CD4-positive, alpha-beta T cell treated with Interferon gamma for 1 hour (primary cell): Measurements from ENCODE around the gene CAPN14.

ENCODE experiments used
- DNase-seq: peaks from one replicate; pipeline ENCODE4 v3.0.0-alpha.2; 2020

CAPN14 gene

DNA sequence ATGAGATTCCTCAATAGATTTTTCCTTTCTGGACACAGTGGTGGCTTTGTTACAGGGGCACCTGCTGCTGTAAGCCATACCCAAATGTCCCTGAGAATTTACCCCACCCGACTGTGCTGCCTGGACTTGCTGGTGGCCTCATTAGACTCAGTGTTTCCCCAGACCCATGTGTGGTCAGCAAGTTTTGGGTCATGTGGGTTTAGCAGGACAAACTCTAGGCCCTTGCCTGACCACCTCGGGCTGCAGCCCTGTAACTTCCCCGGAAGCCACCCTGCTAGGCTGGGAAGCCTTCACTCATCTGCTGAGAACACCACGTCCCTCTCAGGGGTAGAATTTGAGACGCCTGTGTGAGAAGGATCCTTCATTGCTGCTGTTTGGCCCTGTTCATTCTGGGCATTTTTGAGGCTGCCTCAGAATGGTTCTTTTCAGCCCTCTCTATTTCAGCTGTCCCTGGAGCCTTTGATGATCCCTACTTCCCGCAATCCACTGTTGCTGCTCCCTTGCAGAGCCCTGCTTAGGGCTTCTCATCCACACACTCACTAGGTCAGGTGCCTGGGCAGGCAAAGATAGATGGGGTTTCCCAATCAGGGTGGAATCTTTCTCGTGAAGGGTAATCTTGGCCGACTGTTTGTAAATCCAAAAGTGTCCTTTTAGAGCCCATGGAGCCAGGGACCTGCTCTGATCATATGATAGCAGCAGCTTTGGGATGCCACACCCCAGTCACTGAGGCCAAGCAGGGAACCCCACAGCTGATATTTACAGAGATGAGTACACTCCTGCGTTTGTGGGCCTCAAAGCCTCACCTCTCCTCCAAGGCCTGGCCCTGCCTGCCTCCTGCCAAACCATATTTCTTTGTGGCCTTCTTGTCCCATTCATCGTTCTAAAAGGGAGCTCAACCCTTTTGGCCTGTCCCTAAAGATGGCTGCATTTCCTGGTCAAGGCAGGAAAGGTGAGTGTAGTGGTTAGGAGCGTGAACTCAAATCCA is 23.4 kb upstream of the CAPN14 start:
- no peak for DNase-seq

DNA sequence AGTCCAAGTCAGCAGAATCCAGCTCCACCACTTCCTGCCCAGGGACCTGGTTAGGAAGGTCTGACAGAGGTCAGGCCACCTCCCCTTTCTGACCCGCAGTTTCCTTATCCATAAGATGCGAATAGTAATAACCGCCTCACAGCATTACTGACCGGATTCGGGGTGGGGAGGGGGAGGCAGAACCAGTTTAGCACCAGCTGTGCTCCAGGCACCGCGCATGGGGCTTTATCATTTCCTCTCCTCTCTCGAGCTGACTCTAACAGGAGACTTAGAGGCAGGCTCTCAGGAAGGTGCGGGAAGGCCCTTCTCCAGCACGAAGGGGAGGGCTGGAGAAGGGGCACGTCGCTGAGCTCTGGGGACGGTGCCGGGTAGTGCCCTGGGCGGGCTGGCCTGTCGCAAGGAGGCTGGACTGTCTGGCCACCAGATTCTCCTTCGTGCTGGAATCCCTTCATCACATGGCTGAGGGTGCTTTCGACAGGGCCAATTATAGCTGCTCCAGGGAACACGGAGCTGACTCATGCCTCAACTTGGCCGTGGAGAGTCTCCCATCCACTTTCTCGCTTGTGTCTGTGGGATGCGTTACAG is 22.4 kb upstream of the CAPN14 start:
- no peak for DNase-seq

DNA sequence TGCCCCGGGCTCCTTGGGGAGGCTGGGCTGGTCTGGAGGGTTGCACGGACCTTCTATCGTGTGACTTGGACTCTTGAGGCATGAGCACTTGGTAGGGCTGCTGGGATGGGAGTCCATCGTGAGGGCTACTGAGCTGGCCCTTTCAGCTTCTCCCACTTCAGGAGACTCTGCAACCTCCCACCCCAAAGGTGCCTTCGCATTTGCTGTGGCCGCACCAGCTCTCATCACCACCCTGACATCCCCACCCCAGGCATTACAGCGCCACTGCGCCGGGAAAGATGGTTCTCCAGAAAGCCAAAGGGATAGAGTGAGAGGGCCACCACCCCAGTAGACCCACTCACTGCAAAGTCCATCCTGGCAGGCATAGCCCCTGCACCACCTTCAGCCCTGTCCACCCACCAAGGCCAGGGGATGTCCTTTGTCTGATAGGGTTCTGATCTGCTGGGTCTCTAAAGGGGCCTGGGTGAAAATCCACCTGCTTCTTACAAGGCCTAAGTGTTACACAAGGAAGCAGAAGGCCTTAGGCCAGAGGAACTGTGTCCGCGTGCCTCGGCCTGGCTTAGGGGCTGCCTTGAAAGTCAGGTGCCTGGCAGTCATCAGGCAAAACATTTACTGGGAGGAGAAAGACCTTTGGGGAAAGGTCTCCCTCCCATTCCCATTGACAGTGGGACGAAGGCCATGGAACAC is 21.7 kb upstream of the CAPN14 start:
- no peak for DNase-seq

DNA sequence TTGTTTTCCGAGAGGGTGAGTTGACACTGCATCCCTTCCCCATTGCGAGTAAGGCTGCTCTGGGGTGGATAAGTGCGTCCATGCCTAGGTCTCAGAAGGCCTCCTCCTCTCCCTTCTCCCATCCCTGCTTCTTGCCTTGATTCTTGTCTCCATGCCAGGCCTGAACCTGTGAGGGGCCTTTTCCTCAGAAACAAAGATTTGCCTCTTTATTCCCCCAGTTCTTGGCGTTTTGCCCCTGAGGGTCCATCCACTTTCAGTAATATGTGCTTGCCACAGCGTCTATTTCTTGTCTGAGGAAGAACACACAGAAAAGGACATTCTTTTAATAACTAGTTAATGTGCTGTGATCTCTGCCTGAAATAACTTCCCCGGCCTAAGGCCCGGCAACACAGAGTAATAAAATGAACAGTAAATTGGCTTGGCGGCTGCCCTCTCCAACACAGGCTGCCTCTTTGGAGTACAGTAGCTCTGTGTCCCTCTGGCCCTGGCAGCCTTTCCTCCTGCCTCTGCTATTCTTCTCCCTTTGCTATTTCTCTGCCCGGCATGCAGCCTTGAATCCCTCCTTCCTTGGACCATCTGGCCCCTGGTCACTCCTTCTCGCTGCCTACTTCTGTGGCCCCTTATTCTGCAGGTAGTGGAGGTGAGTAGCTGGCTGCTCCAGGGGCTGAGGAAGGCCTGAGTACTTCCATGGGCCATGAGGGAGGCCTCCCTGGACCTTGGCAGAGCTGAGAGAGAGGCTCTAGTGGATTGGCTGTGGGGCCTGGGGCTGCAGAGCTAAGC is 21.0 kb upstream of the CAPN14 start:
- DNase-seq, result no peak

DNA sequence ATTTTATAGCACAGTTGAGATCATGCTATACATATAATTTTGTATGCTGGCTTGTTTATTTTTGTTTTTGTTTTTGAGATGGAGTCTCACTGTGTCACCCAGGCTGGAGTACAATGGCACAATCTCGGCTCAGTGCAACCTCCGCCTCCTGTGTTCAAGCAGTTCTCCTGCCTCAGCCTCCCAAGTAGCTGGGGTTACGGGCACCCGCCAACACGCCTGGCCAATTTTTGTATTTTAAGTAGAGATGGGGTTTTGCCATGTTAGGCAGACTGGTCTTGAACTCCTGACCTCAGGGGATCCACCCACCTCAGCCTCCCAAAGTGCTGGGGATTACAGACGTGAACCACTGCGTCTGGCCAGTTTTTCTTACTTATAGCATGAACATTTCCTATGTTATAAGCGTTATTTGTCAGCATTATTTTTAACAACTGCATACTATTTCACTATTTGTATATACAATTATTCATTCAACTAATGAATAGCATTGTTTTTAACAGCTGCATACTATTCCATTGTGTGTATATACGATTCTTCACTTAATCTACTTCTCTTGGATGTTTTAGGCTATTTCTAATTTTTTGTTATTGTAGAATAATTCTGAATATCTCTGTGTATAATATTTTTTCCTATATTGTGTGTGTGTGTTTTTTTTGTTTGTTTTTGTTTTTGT is 20.2 kb upstream of the CAPN14 start:
- DNase-seq, result no peak

DNA sequence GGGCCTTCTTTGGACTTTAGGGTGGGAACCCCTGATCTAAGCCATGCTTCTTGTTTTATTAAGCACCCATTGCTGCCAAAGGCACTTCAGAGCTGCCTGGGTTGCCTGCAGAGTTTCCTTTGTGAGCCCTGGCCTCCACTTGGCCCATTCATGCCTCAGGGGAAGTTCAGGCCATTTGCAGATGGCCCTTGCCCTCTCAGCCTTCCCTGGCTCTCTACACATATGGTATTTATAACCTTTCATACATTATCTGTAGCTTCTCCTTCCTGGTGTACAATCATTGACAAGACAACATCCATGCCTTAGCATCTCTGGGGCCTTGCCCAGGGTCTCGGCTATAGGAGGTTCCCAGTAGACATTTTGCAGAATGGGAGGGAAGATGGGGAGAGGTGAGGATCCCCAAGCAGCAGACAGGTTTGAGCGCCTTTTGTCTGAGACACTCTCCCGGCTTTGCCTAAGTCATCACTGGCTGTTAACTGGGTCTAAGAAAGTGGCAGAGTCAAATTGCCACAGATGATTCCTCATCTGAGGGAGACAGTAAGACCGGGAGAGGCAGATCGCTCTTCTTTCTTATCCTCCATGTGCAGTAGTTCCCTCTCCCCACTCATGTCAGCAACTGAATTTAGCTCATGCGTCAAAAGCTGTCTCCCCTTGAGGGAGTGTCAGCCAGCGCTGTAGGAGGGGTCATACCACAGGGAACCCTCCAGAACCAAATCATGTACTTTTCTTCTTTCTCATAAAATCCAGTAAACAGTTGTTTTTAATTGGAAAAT is 19.3 kb upstream of the CAPN14 start:
- DNase-seq, result no peak

DNA sequence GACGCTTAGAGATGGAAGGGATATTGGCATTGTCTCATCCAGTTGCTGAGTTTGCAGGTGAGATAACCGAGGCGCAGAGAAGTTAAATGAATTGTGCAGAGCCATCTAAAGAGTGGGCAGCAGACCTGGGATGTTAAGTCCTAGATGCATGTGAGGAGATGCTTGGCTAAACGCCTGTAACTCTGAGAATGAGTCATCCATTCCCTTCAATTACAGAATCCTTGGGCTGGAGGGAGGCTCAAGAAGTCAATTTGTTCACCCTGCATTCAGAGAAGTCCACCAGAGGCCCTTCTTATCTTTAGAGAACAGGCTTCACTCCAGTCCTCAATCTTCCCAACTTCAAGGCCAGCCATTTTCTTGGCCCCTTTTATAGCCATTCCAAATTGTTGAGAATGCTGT is 18.2 kb upstream of the CAPN14 start:
- no peak for DNase-seq

DNA sequence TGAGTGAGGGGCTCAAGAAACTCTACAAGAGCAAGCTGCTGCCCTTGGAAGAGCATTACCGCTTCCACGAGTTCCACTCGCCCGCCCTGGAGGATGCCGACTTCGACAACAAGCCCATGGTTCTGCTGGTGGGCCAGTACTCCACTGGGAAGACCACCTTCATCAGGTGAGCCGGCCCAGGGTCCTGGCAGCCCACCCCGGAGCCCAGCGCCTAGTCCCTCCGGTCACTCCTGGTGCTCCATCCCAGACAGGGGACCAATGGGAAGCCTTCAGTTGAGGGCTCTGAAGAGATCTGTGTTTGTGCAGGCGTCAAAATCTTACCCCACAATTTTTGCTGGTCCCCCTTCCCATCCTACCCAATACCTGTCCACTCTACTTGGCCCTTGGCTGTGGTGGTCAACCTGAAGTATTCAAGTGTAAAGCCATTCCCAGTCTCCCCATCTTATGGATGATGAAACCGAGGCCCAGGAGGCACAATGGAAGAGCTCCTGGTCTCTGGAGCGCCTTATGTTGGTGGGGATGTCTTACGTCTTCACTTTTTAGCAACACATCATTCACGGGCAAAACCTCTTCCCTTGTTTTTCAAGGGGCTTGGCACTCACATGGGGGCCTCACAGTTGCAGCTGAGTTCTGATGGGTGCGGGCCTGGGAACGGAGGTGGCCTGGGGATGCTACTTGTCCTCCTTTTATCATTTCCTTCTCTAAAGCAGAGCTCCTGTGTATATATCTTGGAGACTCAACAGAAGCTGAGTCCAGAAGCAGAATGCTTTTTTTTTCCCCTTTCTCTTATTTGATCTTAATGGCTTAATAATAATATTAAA is 17.6 kb upstream of the CAPN14 start:
- no peak for DNase-seq

DNA sequence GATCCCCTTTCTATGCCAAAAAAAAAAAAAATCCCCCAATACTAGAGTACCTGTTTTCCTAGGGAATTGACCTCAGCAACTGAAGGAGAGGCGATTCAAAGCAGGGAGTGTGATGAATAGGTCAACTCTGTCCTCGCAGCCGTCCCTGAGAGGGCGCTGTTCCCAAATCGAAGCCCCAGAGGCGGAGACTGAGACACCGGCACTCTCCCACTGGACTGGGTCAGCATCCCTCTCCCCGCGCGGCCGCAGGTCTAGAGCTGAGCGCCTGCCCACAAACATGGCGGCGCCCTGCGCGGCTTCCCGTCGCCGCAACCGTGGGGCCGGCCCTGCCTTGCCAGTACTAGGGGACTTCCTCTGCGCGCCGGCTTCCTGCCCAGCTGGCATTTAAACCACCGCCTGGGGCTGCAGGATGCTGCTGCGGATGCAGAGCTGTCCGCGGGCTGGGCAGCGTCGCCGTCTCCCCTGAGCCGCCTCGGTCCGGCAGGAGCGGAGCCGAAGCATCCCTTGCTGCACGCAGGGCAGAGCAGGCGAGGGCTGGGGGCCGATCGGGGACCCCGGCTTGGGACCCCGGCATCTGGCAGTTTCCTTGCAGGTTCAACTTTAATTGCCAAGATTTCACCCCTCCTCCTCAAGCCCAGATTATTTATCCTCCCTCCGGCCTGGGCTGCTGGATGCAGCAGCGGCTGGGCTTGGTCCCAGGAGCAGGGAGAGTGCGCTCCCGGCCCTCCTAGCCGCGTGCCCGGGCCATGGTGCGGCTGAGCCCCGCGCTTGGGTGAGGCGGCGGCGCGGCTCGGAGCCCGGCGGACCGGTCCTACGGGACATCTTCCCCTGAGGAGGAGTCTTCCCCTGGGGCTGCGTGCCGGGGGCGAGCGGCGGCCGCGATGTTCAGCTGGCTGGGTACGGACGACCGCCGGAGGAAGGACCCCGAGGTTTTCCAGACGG is 16.7 kb upstream of the CAPN14 start, which contains the start of gene EHD3:
EHD3 (plus strand) TSS at position 412 of the 942 bp plus-strand sequence; CDS start at position 882, 470 bp downstream.
- DNase-seq, result peak; percentile 80

DNA sequence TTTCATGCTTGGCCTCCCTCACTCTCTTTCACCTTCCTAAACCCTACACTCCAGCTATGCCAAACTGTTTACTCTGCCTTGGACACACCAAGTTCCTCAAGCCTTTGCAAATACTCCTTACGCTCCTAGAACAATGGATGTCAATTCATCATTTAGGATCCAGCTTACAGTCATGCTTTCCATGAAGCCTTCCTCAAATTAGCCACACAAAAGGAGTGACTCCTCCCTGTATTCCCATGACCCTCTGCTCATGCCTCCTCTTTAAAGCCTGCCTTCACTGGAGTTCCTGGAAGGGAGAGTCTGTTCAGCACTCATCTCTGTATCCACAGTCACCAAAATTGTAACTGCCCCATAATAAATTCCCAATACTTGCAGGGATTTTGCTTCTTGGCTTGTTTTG is 15.9 kb upstream of the CAPN14 start:
- DNase-seq, result no peak

DNA sequence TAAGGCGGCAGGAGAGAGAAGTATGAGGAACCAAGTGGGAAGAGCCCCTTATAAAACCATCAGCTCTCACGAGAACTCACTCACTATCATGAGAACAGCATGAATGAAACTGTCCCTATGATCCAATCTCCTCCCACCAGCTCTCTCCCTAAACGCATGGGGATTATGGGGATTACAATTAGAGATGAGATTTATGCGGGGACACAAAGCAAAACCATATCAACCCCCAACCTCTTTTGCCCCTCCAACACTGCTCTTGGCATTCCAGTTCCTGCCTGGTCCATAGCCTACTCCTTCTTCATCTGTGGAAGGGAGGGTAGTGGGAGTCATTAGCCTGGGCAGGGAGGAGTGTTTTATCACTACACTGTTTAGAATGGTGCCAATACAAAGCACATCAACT is 15.3 kb upstream of the CAPN14 start:
- no peak for DNase-seq

DNA sequence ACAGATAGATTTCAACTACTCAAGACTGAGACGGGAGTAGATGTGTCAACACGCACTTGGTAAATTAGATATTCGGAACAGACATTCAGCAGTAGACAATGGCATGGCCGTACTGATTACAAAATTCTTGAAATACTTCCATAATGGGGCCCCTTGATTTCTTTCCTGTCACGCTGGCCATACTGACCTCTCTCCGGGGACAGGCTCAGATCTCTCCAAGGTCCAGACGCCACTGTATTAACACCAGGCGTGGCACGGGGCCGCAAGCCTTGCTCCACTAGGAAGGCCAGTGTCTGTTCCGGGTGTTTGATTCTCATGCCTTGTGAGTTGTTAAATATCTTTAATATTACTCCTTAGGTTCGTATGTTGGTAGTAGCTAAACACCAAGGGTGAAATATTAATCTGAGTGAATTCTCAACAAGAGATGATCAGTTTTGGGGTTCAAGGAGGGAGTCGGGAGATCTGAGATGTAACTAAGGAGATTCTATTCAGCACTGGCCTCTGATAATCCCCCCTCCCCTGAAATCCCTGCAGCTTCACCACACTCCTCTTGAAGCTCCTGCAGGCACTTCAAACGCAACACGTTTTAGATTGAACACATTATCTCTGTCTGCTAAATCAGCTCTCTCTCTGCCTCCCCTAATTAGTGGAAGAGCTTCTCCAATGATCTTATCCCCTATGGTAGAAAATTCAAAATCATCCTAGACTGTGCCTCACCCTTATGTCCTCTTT is 14.4 kb upstream of the CAPN14 start:
- no peak for DNase-seq

DNA sequence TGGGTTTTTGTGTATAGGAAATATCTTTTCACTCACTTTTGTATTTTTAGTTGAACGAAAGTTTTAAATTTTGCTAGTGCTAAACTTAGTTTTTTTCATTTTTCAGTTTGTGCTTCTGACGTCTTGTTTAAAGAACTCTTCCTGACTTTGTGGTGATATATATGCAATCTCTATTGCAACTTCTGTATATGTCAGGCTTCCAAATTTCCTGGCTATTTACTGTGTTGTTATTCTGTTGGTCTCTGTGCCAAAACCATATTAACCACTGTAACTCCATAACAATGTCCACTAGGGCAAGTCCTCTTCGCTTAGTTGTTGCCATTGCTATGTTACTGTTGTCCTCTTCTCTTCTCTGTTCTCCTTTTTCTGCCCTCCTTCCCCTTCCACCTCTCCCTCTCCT is 13.4 kb upstream of the CAPN14 start:
- DNase-seq, result no peak

DNA sequence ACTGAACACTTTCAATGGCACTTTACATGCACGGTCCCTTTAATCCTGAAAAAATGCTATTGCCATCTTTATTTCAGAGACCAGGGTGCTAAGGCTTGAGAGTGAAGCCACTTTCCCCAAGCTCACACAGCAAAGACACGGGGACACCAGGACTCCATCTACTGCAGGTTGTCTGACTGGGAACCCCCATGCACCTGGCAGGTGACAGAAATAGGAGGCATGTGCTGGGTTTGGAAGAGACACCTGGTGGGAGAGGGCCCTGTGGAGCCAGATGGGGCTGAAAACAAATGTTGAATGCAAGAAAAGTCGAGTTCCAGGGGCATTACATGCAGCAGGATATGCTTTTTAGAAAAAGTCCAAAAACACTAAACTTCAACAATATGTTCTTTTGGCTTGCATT is 11.4 kb upstream of the CAPN14 start:
- no peak for DNase-seq

DNA sequence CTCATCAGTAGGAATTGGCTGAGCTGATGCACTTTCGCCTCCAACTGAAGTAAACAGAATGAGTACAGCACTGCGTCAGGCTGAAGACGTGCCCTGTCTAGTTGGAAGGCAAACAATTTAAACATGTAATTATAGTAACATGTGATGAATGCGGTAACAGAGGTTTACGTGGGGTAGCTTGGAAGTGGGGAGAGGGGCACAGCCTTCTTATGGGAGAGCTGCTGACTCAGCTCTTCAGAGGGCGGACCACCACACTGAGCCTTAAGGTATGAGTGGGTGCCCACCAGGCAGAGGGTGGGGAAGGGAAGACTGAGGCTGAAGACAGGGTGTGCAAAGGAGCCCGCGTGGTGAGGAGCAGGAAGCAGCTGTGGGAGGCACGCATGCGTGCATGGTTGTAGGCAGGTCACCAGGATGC is 10.4 kb upstream of the CAPN14 start:
- no peak for DNase-seq

DNA sequence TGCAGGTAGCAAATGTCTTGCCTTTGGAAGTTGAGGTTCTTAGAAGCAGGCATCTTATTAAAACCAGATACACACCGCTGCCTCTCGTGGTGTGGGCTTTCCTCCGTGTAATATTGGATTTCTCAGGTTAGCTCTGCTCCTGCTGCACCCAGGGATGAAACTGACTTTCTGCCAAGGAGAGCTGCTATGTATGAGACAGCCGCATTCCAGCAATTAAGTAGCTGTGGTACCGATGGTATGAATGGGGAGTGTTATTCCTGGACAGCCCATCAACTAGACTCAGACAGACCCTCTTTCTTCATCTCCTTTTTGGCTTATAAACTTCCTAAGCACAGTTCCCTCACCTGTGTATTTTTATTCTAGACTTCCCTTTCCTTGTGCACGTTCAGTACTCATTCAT is 9.8 kb upstream of the CAPN14 start:
- DNase-seq, result no peak

DNA sequence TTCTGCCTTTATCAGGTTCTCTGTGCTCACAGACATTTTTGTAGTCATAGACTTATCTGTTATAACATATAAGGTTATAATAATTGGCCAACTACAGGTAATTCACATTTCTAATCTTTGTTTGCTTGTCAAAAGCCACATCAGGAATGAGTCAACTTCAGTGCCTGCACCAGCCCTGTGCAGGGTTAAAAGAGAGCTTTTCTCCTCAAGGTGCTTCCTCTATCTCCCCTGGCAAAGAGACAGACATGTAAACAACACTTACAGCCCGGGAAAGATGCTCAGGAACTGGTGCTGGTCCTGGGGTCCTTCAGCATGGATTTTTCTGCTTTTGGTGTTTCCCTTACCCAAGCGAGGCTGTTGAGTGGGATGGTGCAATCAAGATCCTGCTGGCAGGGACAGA is 9.0 kb upstream of the CAPN14 start:
- DNase-seq, result no peak

DNA sequence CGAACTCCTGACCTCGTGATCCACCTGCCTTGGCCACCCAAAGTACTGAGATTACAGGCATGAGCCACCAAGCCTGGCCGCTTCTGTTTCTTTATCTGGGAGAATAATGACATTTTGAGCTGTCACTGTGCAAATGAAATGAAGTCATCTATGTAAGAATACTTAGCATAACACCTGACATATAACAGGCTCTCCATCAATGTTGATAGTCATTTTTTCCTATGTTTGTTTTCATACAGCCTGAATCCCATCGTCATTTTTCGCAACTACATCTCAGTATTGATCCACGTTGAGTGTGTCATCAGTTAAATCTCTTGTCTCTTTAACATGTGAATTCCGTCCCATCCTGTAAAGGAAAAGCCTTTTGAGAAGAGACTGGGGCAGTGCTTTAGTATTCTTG is 6.4 kb upstream of the CAPN14 start:
- no peak for DNase-seq

DNA sequence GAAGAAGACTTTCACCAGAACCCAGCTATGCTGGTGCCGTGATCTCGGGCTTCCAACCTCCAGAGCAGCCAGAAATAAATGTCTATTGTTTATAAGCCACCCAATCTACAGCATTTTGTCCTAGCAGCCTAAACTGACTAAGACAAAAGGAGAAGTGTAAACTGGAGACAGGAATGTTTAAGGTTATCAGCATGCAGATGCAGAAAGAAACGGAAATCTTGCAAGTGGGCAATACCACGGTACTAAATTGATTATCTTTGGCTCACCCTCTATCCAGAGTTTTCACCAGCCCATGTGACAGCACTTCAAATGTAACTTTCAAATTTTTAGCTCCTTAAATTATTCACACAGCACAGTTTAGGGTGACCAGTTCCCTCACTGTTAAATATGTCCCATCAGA is 5.7 kb upstream of the CAPN14 start:
- no peak for DNase-seq
